ENCODE data around the gene MAPKAPK2.

- TF ChIP-seq, protein P1, sequence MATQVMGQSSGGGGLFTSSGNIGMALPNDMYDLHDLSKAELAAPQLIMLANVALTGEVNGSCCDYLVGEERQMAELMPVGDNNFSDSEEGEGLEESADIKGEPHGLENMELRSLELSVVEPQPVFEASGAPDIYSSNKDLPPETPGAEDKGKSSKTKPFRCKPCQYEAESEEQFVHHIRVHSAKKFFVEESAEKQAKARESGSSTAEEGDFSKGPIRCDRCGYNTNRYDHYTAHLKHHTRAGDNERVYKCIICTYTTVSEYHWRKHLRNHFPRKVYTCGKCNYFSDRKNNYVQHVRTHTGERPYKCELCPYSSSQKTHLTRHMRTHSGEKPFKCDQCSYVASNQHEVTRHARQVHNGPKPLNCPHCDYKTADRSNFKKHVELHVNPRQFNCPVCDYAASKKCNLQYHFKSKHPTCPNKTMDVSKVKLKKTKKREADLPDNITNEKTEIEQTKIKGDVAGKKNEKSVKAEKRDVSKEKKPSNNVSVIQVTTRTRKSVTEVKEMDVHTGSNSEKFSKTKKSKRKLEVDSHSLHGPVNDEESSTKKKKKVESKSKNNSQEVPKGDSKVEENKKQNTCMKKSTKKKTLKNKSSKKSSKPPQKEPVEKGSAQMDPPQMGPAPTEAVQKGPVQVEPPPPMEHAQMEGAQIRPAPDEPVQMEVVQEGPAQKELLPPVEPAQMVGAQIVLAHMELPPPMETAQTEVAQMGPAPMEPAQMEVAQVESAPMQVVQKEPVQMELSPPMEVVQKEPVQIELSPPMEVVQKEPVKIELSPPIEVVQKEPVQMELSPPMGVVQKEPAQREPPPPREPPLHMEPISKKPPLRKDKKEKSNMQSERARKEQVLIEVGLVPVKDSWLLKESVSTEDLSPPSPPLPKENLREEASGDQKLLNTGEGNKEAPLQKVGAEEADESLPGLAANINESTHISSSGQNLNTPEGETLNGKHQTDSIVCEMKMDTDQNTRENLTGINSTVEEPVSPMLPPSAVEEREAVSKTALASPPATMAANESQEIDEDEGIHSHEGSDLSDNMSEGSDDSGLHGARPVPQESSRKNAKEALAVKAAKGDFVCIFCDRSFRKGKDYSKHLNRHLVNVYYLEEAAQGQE (IDR thresholded peaks at IDR 0.05; ENCODE audit: low read depth), result no peak
- TF ChIP-seq CREB1 (IDR thresholded peaks at IDR 0.05; ENCODE audit: low read depth), result no peak
- TF ChIP-seq ZBTB7A (IDR thresholded peaks at IDR 0.05; ENCODE audit: low read depth), result no peak
- no peak for TF ChIP-seq TCF12 (IDR thresholded peaks at IDR 0.05; ENCODE audit: low read depth)
- TF ChIP-seq, protein P2, sequence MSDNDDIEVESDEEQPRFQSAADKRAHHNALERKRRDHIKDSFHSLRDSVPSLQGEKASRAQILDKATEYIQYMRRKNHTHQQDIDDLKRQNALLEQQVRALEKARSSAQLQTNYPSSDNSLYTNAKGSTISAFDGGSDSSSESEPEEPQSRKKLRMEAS (IDR thresholded peaks at IDR 0.05), result no peak
- no peak for TF ChIP-seq TAF1 (IDR thresholded peaks at IDR 0.05; ENCODE audit: low read depth)
- no peak for TF ChIP-seq TEAD4 (IDR thresholded peaks at IDR 0.05)
- TF ChIP-seq RAD21 (IDR thresholded peaks at IDR 0.05; ENCODE audit: low read depth), result no peak
- no peak for TF ChIP-seq EP300 (IDR thresholded peaks at IDR 0.05; ENCODE audit: borderline replicate concordance)
- no peak for TF ChIP-seq YY1 (IDR thresholded peaks at IDR 0.05; ENCODE audit: low read depth)
Observed at GRCh38 chr1:206666031-206666561, 18.6 kb upstream of the MAPKAPK2 start.
